ENCODE measurements around the gene PCSK5. TPM values are rescaled to one million over a fixed set of nuclear protein-coding genes. Genes with fewer than 3 reads are reported as not detected.

Gene PCSK5
- total RNA-seq, 2 experiments from 2014 or later, result 0.76 TPM; not detected in 1

- ChIA-PET POLR2A (no interaction called here), CTCF (ENCODE audit: unreplicated experiment) (no interaction called here)
- Histone ChIP-seq H4K20me1 (ENCODE audit: insufficient read depth, low read length) (no peaks in the 10 kb centered on the region), H2AFZ (ENCODE audit: low read length) (no peak overlapping the region), H3K27ac (ENCODE audit: low read depth, low read length, poor library complexity, severe bottlenecking) (no peak overlapping the region), H3K36me3 (ENCODE audit: insufficient read depth, low read length) (no peaks in the 10 kb centered on the region), H3K4me1 (ENCODE audit: insufficient read depth, low read length, poor library complexity, severe bottlenecking) (no peaks in the 10 kb centered on the region), H3K79me2 (ENCODE audit: insufficient read depth, low read depth, low read length) (no peaks in the 10 kb centered on the region), H3K4me3 (ENCODE audit: low read depth, low read length, poor library complexity, severe bottlenecking) (no peak overlapping the region), H3K4me2 (ENCODE audit: low read length) (no peak overlapping the region), H3K9me2 (ENCODE audit: insufficient read depth, low read length) (no peaks in the 10 kb centered on the region), H3K9me3 (ENCODE audit: low read length) (no peaks in the 10 kb centered on the region)
- BruUV-seq (replicated peaks), result no TSS peak
- intact Hi-C loops (cut with micrococcal nuclease; ENCODE audit: unreplicated experiment), result no loop called here
- no peak for DNase-seq (ENCODE audit: low spot score)
- no peak for TF ChIP-seq EZH2phosphoT487 (IDR thresholded peaks at IDR 0.05; ENCODE audit: borderline replicate concordance, low read depth, low read length)
- no peak for TF ChIP-seq CTCF (conservative IDR thresholded peaks at IDR 0.05; ENCODE audit: low read length)
These were observed 154.7 kb downstream of the PCSK5 start for GRCh38 chr9:76045221-76045620.

GRCh38 chr9:76049341-76049740 lies 158.9 kb downstream of the PCSK5 start:
- Histone ChIP-seq H3K4me2 (ENCODE audit: low read length) (no peak overlapping the region), H3K79me2 (ENCODE audit: insufficient read depth, low read depth, low read length) (no peaks in the 10 kb centered on the region), H2AFZ (ENCODE audit: low read length) (no peak overlapping the region), H3K9me3 (ENCODE audit: low read length) (no peaks in the 10 kb centered on the region), H3K36me3 (ENCODE audit: insufficient read depth, low read length) (no peaks in the 10 kb centered on the region), H3K9me2 (ENCODE audit: insufficient read depth, low read length) (no peaks in the 10 kb centered on the region), H4K20me1 (ENCODE audit: insufficient read depth, low read length) (no peaks in the 10 kb centered on the region), H3K4me1 (ENCODE audit: insufficient read depth, low read length, poor library complexity, severe bottlenecking) (no peaks in the 10 kb centered on the region), H3K27ac (ENCODE audit: low read depth, low read length, poor library complexity, severe bottlenecking) (no peak overlapping the region), H3K4me3 (ENCODE audit: low read depth, low read length, poor library complexity, severe bottlenecking) (no peak overlapping the region)
- no peak for DNase-seq (ENCODE audit: low spot score)
- TF ChIP-seq CTCF (conservative IDR thresholded peaks at IDR 0.05; ENCODE audit: low read length) (no peak), EZH2phosphoT487 (IDR thresholded peaks at IDR 0.05; ENCODE audit: borderline replicate concordance, low read depth, low read length) (no peak)
- intact Hi-C loops (cut with micrococcal nuclease; ENCODE audit: unreplicated experiment), result no loop called here
- POLR2A ChIA-PET, result interaction anchor here (1.0 kb wide), 1 partner anchor 9 kb away, joined by 3 read pairs; no protein-coding TSS in a partner anchor
- no TSS peak for BruUV-seq (replicated peaks)
- CTCF ChIA-PET (ENCODE audit: unreplicated experiment), result interaction anchor here (0.6 kb wide), 1 partner anchor 64 kb away, joined by 3 read pairs; no protein-coding TSS in a partner anchor

GRCh38 chr9:76067696-76068095 lies 177.2 kb downstream of the PCSK5 start:
- intact Hi-C loops (cut with micrococcal nuclease; ENCODE audit: unreplicated experiment), result no loop called here
- POLR2A ChIA-PET, result no interaction called here
- no peak for DNase-seq (ENCODE audit: low spot score)

More at GRCh38 chr9:76067696-76068095, 177.2 kb downstream of the PCSK5 start:
- Histone ChIP-seq H3K79me2 (ENCODE audit: insufficient read depth, low read depth, low read length) (no peaks in the 10 kb centered on the region), H2AFZ (ENCODE audit: low read length) (no peak overlapping the region), H3K4me3 (ENCODE audit: low read depth, low read length, poor library complexity, severe bottlenecking) (no peak overlapping the region), H4K20me1 (ENCODE audit: insufficient read depth, low read length) (no peaks in the 10 kb centered on the region), H3K27ac (ENCODE audit: low read depth, low read length, poor library complexity, severe bottlenecking) (no peak overlapping the region), H3K9me3 (ENCODE audit: low read length) (no peaks in the 10 kb centered on the region), H3K4me2 (ENCODE audit: low read length) (no peak overlapping the region), H3K9me2 (ENCODE audit: insufficient read depth, low read length) (no peaks in the 10 kb centered on the region), H3K36me3 (ENCODE audit: insufficient read depth, low read length) (no peaks in the 10 kb centered on the region), H3K4me1 (ENCODE audit: insufficient read depth, low read length, poor library complexity, severe bottlenecking) (no peaks in the 10 kb centered on the region)
- CTCF ChIA-PET (ENCODE audit: unreplicated experiment), result no interaction called here
- BruUV-seq (replicated peaks), result no TSS peak
- TF ChIP-seq EZH2phosphoT487 (IDR thresholded peaks at IDR 0.05; ENCODE audit: borderline replicate concordance, low read depth, low read length) (no peak), CTCF (conservative IDR thresholded peaks at IDR 0.05; ENCODE audit: low read length) (no peak)

Measured in OCI-LY7 (cell line).